GM21526 (cell line): ENCODE results near the gene ASPHD2.

Experiments
- ATAC-seq: cut with Tn5 transposase; IDR thresholded peaks from one replicate; pipeline ENCODE4 v1.9.1; 2021; ENCODE audit warnings: moderate library complexity; ENCODE audit not compliant: unreplicated experiment, low FRiP score

Gene ASPHD2

GRCh38 chr22:26445577-26446275 is 16.7 kb downstream of the ASPHD2 start:
- ATAC-seq = no peak

- no peak for ATAC-seq
Observed at GRCh38 chr22:26446808-26447515, 17.9 kb downstream of the ASPHD2 start.

GRCh38 chr22:26447584-26448329 is 18.7 kb downstream of the ASPHD2 start:
- ATAC-seq = no peak

GRCh38 chr22:26448334-26448733 is 19.3 kb downstream of the ASPHD2 start:
- no peak for ATAC-seq

- ATAC-seq = no peak
Observed at GRCh38 chr22:26448941-26449340, 19.9 kb downstream of the ASPHD2 start.

- ATAC-seq = no peak
Observed at GRCh38 chr22:26450453-26451185, 21.6 kb downstream of the ASPHD2 start.

GRCh38 chr22:26452236-26453016 is 23.4 kb downstream of the ASPHD2 start:
- ATAC-seq = no peak

- ATAC-seq = no peak
Observed at GRCh38 chr22:26453216-26453615, 24.2 kb downstream of the ASPHD2 start.

- ATAC-seq = no peak
Observed at GRCh38 chr22:26453812-26454500, 24.9 kb downstream of the ASPHD2 start.

GRCh38 chr22:26457661-26458272 is 28.7 kb downstream of the ASPHD2 start:
- no peak for ATAC-seq

- ATAC-seq = no peak
Observed at GRCh38 chr22:26460202-26460601, 31.1 kb downstream of the ASPHD2 start.

GRCh38 chr22:26461188-26461810 is 32.2 kb downstream of the ASPHD2 start:
- no peak for ATAC-seq

- no peak for ATAC-seq
Observed at GRCh38 chr22:26462051-26462450, 33.0 kb downstream of the ASPHD2 start.

- no peak for ATAC-seq
Observed at GRCh38 chr22:26462641-26463040, 33.6 kb downstream of the ASPHD2 start.

GRCh38 chr22:26463101-26463661 is 34.1 kb downstream of the ASPHD2 start:
- ATAC-seq = no peak

GRCh38 chr22:26463688-26464087 is 34.6 kb downstream of the ASPHD2 start:
- no peak for ATAC-seq

GRCh38 chr22:26464312-26464711 is 35.3 kb downstream of the ASPHD2 start:
- ATAC-seq = no peak

- ATAC-seq = no peak
Observed at GRCh38 chr22:26466196-26466595, 37.1 kb downstream of the ASPHD2 start.
